GM12865 (cell line): ENCODE results near the gene TRIM41.

Experiments
- DNase-seq: peaks from one replicate; pipeline ENCODE4 v3.0.0; 2010; ENCODE audit warnings: low read depth
- H3K4me3 ChIP-seq: 2 replicates; pipeline ENCODE4 v1.5.1; 2011; ENCODE audit warnings: mild to moderate bottlenecking, low read depth, low read length, control low read depth
- CTCF ChIP-seq: IDR thresholded peaks from 2 replicates; pipeline ENCODE4 v1.5.1; 2011; ENCODE audit warnings: low read length, control low read depth, low read depth, inconsistent platforms; ENCODE audit not compliant: insufficient read depth; ENCODE audit errors: missing control alignments

The TRIM41 gene

GRCh38 chr5:181215997-181216989 is 6.8 kb upstream of the TRIM41 start:
- H3K4me3 ChIP-seq: peak overlapping the region; percentile 31; the same call in 1 of the 2 replicates
- DNase-seq: no peak
- no peak for TF ChIP-seq CTCF

GRCh38 chr5:181217111-181217802 is 5.8 kb upstream of the TRIM41 start:
- DNase-seq: peak; percentile 65
- H3K4me3 ChIP-seq: peak overlapping the region; percentile 55
- TF ChIP-seq CTCF: no peak

- TF ChIP-seq CTCF: no peak
- no peak for DNase-seq
- peak overlapping the region; percentile 55 for H3K4me3 ChIP-seq
Observed at GRCh38 chr5:181217803-181218062, 5.3 kb upstream of the TRIM41 start.

- H3K4me3 ChIP-seq: peak overlapping the region; percentile 46
- no peak for DNase-seq
- no peak for TF ChIP-seq CTCF
Observed at GRCh38 chr5:181218795-181219124, 4.3 kb upstream of the TRIM41 start.

- H3K4me3 ChIP-seq: no peak overlapping the region
- DNase-seq: no peak
- TF ChIP-seq CTCF: no peak
Observed at GRCh38 chr5:181219262-181220177, 3.6 kb upstream of the TRIM41 start.

- H3K4me3 ChIP-seq: no peak overlapping the region
- no peak for DNase-seq
- TF ChIP-seq CTCF: no peak
Observed at GRCh38 chr5:181220178-181220515, 2.9 kb upstream of the TRIM41 start.
